ENCODE results near the gene NPAS1.

The NPAS1 gene

GRCh38 chr19:47019431-47020041, at the start of gene NPAS1:
Gene NPAS1, plus strand, starts transcription at chr19:47019837. Its CDS starts 1,211 bp downstream, at chr19:47021048.
- DNase-seq = no peak

DNA sequence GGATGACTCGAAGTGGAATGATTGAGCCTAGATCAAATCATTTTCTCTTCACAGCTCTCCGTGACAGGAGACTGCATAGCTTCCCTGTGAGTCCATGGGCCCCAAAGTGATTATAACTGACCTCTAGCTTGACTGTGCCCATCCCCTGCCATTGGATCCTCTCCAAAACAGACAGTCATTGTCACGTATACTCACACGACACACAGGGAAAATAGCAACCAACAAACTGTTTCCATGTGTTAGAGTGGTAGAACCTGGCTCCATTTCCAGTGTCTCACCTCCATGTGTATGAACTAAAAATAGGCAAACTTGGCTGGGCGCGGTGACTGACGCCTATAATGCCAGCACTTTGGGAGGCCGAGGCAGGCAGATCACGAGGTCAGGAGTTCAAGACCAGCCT, 48.8 kb upstream of the NPAS1 start:
- no peak for DNase-seq

- DNase-seq = no peak
Observed at GRCh38 chr19:46972311-46972710, 47.3 kb upstream of the NPAS1 start.

DNA sequence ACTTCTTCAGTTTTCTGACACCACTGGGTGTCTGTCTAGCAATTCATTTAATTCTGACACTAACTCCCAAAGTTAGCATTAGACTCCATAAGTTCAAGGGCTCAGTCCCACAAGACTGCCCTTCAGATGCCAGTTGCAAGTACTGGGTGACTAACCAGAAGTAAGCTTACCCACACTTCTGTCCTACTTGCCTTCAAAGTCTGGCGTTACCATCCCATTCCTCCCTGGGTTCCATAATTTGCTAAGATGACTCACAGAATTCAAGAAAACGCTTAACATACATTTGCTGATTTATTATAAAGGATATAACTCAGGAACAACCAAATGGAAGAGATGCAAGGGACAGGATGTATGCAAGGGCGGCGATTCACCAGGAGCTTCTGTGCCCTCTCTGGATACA, 45.5 kb upstream of the NPAS1 start:
- DNase-seq = no peak

GRCh38 chr19:46975011-46975924, 44.4 kb upstream of the NPAS1 start:
- DNase-seq = no peak

GRCh38 chr19:46975925-46976782, 43.5 kb upstream of the NPAS1 start:
- no peak for DNase-seq

GRCh38 chr19:46976845-46977320, 42.8 kb upstream of the NPAS1 start:
- DNase-seq = no peak

DNA sequence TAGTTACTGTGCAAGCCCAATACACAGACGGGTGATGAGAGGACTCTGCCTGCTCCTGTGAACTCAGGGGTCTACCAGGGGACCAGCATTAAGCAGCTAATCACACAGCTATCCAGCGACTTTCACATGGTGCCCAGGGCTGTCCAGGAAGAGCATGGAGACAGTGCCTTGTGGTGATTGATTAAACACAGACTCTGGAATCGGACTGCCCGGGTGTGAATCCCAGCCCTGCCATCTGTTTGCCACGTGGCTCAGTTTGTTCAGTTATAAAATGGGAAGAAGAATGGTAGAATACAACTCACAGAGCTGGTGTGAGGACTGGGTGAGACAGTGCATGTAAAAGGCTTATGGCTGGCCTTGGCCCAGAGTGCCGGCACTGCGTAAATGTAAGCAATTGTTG, 42.1 kb upstream of the NPAS1 start:
- DNase-seq = no peak

DNA sequence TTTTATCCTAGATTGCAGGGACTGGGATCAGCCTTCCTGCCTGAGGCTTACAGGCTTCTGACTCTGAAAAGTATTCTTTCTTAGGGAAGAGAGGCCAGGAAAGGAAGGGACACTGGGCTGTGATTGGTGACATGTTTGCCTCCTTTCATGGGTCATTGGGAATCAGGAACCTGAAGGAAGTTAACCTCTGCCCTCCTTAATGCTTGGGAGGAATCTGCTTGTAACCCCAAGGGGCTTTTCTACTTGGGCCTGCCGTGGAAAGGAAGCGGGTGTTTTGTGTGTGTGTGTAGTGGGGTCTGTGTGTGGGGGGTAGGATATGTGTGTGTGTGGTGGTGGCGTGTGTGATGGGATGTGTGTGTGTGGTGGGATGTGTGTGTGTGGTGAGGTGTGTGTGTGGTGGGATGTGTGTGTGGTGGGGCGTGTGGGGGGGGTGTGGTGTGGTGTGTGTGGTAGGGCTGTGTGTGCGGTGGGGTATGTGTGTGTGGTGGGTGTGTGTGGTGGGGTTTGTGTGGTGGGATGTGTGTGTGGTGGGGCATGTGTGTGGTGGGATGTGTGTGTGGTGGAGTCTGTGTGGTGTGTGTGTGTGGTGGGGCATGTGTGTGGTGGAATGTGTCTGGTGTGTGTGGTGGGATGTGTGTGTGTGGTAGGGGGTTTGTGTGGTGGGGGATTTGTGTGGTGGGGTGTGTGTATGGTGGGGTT, 41.3 kb upstream of the NPAS1 start:
- DNase-seq = no peak

DNA sequence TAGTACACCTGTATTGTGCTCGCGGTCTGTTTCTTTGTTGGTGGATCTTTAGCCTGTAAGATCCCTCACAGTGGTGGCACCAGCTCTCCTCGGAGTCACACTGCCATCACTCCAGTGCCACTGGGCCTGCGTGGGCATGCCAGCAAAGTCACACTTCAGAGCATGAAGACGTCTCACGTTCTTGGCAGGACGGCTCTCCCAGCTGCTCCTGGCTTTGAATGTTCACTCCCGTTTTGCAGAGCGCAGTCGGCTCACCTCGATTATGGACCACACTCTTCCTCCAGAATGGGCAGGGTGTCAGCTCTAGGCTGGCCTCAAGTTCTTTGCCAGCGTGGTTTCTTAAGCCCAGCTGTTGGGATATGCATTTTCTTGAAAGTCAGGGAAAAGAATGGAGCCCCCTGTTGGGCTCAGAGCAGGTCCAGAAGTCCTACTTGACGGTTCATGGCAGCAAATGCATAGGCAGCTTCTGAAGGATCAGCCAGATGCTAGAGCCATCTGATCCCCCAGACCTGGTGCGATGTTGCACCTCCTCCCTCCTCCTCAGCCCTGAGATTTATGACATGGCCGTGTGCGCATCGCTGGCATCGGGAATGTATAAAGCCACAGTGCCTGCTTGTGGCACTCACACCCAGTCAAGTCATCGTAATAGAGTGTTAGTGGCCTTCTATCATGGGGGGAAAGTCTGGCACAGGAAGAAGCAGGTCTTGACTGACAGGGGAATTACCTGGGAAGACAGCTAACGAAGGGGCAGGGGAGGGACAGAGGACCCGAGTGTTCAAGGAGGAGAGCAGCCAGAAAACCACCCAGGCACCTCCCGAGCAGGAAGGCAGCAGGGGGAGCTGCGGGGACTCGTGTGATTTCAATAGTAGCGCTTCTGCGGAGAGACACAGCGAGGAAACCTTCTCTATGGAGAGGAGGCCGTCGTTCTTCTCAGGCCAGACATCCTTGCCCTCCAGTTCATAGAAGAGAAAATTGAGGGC, 40.2 kb upstream of the NPAS1 start:
- no peak for DNase-seq

DNA sequence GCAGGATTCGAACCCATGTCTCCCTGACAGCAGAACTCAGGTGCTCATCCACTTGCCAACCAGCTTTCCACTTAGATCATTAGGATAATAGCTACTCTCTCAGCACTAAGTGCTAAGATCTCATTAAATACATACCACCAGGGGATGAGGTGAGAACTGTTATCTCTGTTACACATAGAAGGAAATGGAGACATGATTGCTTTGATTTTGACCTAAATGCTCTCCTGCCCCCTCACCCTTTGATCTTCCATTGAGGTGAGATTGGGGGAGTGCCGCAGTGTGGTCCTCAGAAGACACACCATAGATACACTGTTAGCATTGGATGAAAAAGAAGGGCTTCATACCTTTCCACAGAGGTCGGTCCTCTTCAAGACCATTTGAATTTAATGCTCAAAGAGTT, 38.9 kb upstream of the NPAS1 start:
- DNase-seq = no peak

DNA sequence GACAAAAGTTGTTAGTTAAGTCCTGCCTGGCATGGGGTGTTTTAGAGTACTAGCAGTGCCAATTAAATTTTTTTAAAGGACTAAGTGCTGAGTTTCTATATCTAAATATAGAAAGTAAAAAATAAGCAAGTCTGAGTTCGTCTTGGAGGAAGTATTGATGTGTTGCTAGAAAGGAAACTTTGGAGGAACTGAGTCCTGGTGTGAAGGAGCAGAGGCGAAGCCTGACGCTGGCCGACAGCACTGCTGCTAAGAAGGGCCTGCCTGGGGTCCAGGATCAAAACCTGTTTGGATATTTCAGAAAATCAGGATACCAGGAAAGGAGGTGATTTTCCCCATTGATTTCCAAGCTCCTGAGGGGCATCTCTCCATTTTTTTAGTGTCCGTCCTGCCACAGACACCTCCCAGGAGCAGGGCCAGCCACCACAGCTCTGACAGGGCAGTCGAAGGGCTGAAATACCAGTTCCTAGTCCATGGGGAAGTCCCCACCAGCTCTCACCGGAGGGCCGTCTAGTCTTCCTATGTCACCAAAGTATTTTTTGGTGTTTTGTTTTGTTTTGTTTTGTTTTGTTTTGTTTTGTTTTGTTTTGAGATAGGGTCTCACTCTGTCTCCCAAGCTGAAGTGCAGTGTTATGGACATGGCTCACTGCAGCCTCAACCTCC, 38.2 kb upstream of the NPAS1 start:
- DNase-seq = no peak

DNA sequence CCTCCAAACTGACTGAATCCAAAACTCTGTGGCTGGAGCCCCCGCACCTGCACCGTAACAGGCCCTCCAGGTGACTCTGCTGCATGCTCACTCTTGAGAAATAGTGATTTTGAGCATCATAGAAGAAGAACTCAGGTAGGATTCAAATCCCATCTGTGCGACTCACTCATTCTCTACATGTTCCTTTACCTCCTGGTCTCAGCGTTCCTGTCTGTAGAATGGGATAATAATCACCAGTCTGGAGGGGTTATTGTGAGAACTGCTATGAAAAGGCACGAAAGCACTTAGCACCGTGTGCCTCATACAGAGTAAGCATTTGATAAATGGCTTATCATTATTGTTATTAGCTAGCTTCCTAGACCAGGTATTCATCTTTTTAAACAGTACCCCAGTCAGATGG, 36.5 kb upstream of the NPAS1 start:
- DNase-seq = no peak

- DNase-seq = no peak
Observed at GRCh38 chr19:46984077-46985010, 35.3 kb upstream of the NPAS1 start.

DNA sequence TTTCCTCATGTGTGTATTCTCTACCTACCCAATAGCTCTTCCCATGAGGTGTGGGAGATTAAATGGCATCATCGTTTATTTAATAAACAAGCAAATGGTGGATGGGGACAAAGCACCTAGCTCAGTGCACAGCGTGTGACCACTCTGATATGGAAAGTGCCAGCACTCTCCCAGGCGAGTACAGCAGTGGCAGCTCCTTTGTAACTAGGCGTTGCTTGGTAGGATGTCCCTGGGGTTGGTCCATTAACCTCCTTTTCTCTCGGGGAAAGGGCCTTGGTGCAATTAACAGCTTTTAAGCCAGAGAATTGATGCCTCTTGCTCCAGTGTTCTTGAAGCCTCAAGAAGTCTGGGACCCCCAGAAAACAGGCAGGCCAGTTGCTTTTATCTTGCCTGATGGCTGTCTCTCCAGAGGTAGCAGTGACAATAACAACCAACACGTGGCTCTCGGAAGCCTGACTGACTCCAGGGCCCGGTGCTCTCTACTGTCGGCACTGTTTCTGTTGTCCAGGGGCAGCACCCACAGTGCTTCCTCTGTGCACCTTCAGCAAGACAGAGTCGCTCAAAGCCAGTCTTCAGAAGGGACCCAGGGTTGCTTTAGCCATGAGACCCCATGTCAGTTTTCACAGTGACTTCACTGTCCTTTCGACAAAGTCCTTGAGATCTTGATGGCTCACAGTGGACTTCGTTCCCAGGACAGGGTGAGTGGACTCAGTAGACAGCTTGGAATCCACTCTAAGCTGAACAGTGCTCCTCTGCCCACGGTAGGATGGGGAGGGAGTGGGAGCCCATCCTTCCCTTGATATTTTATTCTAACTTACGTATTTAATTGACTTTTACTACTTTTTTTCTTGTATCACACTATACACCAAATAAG, 33.9 kb upstream of the NPAS1 start:
- no peak for DNase-seq

GRCh38 chr19:46988614-46989230, 30.9 kb upstream of the NPAS1 start:
- no peak for DNase-seq

DNA sequence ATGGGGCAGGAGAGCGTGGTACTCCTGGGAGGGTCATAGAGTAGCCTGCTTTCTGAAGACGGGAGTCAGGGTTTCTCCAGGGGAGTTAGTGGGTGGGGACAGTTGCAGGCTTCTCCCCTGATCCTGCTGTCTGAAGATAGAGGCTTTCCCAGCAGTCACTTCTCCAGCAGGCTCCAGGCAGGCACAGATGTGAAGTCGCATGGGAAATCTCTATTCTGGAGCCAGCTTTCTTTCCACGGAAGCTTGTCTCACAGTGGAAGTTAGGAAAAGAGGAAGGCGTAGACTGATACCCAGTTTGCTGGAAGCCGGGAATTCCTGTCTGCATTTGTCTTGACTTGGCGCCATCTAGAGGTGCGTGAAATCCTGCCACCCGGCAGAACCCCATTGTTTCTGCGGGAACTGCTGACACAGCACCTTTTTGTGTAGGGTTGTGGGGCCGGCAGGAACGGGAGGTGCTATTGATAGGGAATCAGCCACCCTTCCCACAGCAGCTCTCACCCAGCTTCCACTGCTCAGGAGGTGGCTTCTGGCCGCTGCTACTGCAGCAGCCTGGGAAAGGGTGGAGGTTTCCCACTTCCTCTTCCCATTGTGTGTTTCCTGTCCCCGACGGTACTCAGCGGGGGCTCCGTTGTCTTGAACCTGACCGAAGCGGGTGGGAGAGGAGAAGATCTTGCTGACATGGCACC, 28.5 kb upstream of the NPAS1 start:
- peak; percentile 67 for DNase-seq
